Type B pancreatic cell (in vitro differentiated cells): ENCODE data around the gene PRKCA. TPM values are rescaled to one million over a fixed set of nuclear protein-coding genes. Genes with fewer than 3 reads are reported as not detected.
A peak's percentile ranks its signal among the peaks of the same experiment; 100 is the strongest.

Source experiments
- DNase-seq: peaks from one replicate; pipeline ENCODE4 v3.0.0; 2021; ENCODE audit warnings: mixed read lengths; ENCODE audit not compliant: unreplicated experiment; ENCODE audit errors: extremely low spot score
- H3K27ac Mint-ChIP-seq: 2 replicates; pipeline ENCODE4 v1.8.0; 2021; ENCODE audit warnings: mild to moderate bottlenecking, mixed read lengths
- H3K27me3 Mint-ChIP-seq: 2 replicates; pipeline ENCODE4 v1.8.0; 2021; ENCODE audit warnings: mixed read lengths
- H3K36me3 Mint-ChIP-seq: 2 replicates; pipeline ENCODE4 v1.8.0; 2021; ENCODE audit warnings: mixed read lengths
- H3K4me1 Mint-ChIP-seq: one replicate; pipeline ENCODE4 v1.8.0; 2021; ENCODE audit warnings: mixed read lengths; ENCODE audit not compliant: unreplicated experiment
- H3K4me3 Mint-ChIP-seq: 2 replicates; pipeline ENCODE4 v1.8.0; 2021; ENCODE audit warnings: mild to moderate bottlenecking, mixed read lengths
- H3K9me3 Mint-ChIP-seq: 2 replicates; pipeline ENCODE4 v1.8.0; 2021; ENCODE audit warnings: mixed read lengths
- total RNA-seq: library from RNA; stranded (reverse); gene quantifications from 2 replicates; pipeline ENCODE4 v1.2.1, GENCODE V29; 2021; ENCODE audit warnings: low replicate concordance
- TF ChIP-seq, protein P1 (sequence below): fragments of 200-600 bp; sonication (generic); conservative IDR thresholded peaks from 2 replicates; pipeline ENCODE4 v1.5.0; 2021; ENCODE audit warnings: antibody characterized with exemption, mild to moderate bottlenecking

PRKCA gene
- total RNA-seq, 1 donor from 2014 or later = 16.1 TPM

DNA sequence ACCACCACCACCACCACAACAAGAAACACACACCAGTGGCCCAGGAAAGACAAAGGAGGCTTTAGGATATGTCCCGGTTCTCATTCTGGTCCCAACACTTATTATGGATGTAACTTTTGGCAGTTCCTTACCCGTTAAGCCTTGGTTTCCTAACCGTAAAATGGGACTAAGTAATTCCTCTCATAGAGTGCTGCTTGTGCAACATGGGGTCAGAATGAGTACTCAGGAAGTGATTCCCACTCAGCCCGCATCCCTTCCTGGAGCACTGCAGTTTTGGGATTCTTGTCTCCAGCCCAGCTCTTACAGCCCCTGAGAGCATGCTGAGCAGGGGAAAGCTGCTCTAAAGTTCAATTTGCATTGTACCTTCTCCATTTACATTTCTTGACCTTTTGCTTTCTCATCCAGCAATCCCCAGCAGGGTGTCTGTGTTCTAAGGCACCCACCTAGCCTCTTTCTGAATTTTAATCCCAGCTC lies 262.6 kb downstream of the PRKCA start:
- no peak for DNase-seq
- TF ChIP-seq, protein P1, sequence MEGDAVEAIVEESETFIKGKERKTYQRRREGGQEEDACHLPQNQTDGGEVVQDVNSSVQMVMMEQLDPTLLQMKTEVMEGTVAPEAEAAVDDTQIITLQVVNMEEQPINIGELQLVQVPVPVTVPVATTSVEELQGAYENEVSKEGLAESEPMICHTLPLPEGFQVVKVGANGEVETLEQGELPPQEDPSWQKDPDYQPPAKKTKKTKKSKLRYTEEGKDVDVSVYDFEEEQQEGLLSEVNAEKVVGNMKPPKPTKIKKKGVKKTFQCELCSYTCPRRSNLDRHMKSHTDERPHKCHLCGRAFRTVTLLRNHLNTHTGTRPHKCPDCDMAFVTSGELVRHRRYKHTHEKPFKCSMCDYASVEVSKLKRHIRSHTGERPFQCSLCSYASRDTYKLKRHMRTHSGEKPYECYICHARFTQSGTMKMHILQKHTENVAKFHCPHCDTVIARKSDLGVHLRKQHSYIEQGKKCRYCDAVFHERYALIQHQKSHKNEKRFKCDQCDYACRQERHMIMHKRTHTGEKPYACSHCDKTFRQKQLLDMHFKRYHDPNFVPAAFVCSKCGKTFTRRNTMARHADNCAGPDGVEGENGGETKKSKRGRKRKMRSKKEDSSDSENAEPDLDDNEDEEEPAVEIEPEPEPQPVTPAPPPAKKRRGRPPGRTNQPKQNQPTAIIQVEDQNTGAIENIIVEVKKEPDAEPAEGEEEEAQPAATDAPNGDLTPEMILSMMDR = no peak
- no peaks in the 10 kb centered on the region for H3K36me3 Mint-ChIP-seq
- no peaks in the 10 kb centered on the region for H3K27me3 Mint-ChIP-seq
- H3K4me1 Mint-ChIP-seq = peaks cover 7% of the 10 kb centered on the region
- H3K9me3 Mint-ChIP-seq = peaks cover 5% of the 10 kb centered on the region
- no peak overlapping the region for H3K4me3 Mint-ChIP-seq
- no peak overlapping the region for H3K27ac Mint-ChIP-seq

DNA sequence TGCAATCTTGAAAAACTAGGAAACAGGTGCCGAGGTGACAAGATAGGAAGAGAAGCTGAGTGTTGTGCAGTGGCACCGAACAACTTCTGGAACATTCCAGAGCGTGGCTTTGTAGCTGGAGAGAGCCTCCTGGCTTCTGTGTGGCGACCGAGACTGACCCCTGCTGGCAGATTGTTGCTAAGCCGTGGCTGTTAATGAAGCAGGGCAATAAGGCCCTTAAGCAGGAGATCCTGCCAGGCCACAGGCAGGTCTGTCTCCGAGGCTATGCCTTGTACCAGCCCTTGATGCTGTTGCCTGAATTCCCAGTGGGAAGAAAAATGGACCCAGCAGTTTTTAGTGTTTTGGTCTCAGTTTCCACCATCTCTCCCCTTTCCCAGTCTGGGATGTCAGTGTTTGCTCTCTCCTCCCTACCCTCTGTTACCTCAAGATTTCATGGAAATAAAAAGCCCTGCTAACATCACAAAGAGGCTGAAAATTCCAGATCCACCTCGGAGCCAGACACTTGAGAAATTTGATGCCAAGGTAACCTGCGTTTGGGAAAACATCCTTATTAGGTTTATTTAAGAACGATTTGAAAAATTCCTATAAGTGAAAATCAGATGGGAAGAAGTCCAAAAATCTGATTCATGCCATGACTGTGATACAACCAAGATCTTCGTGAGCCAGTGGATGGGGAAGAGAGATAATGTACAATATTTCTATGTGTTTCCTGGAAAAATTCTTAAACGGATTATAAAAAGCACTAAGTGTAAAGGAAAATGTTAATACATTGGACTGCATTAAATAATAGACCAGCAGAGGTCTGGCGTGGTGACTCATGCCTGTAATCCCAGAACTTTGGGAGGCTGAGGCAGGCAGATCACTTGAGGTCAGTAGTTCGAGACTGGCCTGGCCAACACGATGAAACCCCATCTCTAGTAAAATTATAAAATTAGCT lies 265.1 kb downstream of the PRKCA start:
- Mint-ChIP-seq H3K4me1 (peaks cover 7% of the 10 kb centered on the region), H3K36me3 (no peaks in the 10 kb centered on the region), H3K27me3 (no peaks in the 10 kb centered on the region), H3K27ac (no peak overlapping the region), H3K9me3 (peaks cover 5% of the 10 kb centered on the region), H3K4me3 (no peak overlapping the region)
- TF ChIP-seq, protein P1 = peak; percentile 80
- peak; percentile 73 for DNase-seq

DNA sequence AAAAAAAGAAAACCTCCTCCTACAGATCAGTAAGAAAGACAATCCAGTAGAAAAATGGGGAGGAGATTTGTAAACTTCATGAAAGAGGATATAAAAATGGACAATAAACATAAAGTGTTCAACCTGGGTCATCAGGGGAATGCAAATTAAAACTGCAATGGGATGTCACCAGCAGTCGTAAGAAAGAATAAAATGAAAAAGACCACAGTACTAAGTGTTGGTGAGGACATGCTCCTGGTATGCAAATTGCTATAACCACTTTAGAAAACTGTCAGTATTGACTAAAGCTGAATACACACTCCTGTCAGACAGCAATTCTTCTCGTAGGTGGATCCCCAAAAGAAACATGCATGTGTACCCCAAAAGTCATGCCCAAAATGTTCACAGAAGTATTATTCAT lies 267.2 kb downstream of the PRKCA start:
- H3K4me1 Mint-ChIP-seq = peaks cover 7% of the 10 kb centered on the region
- no peak for DNase-seq
- H3K27ac Mint-ChIP-seq = no peak overlapping the region
- no peaks in the 10 kb centered on the region for H3K36me3 Mint-ChIP-seq
- TF ChIP-seq, protein P1 = no peak
- no peaks in the 10 kb centered on the region for H3K27me3 Mint-ChIP-seq
- no peaks in the 10 kb centered on the region for H3K9me3 Mint-ChIP-seq
- no peak overlapping the region for H3K4me3 Mint-ChIP-seq

DNA sequence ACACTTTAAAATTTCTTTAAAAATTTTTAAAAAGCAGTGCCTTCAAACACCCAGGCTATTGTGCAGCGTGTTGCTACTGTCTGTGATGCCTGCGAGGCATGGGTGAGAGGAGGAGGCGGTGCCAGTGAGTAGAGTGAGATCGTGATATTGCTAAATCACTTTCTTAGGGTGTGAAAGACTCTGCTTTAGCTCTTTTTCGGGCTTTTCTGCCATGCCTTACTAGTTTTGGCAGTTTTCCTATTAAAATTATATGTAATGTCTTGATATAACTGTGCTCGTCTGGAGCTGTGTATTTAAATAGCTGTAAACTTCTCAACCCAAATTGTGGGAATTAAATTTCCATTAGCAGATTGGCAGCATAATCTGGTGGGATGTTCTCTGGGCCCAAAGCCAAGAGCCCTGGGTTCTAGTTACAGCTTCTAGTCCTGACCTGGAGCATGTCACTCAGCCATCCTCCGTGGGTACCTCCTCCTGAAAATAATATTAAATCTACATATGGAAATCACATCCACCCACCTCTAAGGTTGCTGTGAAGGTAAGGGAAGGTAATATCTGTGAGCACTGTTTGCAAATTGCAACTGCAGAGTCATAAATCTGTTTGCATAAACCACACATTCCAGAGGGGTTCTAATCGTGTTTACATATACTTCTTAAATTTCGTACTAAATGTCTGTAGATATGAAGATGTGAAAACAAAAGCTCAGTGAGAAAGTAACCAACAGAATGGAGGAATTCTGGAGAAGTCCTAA lies 268.2 kb downstream of the PRKCA start:
- H3K27ac Mint-ChIP-seq = no peak overlapping the region
- no peaks in the 10 kb centered on the region for H3K9me3 Mint-ChIP-seq
- H3K27me3 Mint-ChIP-seq = no peaks in the 10 kb centered on the region
- H3K36me3 Mint-ChIP-seq = no peaks in the 10 kb centered on the region
- H3K4me1 Mint-ChIP-seq = peaks cover under 1% of the 10 kb centered on the region
- DNase-seq = no peak
- TF ChIP-seq, protein P1 = no peak
- H3K4me3 Mint-ChIP-seq = no peak overlapping the region

DNA sequence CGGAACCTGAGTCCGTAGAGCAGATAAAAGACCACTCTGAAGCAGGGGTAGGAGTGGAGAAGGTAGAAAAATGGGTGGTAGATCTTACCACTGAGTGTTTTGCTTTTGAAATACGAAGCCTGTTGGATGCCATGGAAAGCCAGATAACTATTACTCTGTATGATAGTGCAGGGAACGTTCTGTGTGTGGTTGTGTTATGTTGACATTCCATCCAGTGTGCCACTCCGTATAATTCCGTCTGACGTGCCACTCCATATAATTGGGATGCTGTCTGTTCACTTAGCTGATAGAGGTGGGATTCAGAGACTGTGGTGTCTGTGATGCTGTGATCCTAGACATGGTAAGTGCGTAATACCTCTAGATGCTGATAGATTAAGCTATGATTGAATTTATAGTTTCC lies 269.3 kb downstream of the PRKCA start:
- no peaks in the 10 kb centered on the region for H3K9me3 Mint-ChIP-seq
- peaks cover 6% of the 10 kb centered on the region for H3K4me1 Mint-ChIP-seq
- TF ChIP-seq, protein P1 = no peak
- no peaks in the 10 kb centered on the region for H3K36me3 Mint-ChIP-seq
- no peak overlapping the region for H3K4me3 Mint-ChIP-seq
- H3K27ac Mint-ChIP-seq = no peak overlapping the region
- no peaks in the 10 kb centered on the region for H3K27me3 Mint-ChIP-seq
- DNase-seq = no peak
